ENCODE results near the gene FBXW8. TPM values are rescaled to one million over a fixed set of nuclear protein-coding genes. Genes with fewer than 3 reads are reported as not detected.
A peak's percentile ranks its signal among the peaks of the same experiment; 100 is the strongest.

The FBXW8 gene
- total RNA-seq, 1 experiment from 2014 or later = 15.3 TPM

DNA sequence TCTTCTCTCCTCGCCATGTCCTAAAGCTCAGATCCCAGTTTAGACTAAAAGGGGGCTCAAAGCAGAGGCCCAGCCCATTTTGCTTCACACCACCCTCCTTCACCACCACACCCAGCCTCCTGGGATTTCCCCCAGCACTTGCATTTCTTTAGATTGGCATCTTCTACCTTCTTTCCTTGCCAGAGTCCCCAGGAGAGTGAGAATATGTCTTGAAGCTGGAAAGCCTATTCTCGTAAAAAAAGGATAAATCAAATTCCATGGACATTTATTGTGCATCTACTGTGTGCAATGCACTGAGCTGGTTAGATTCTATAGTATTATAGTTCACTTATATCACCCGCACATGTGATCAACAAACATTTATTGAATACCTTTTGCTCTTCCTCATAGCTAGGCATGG lies 10.2 kb downstream of the FBXW8 start:
- H3K23ac ChIP-seq (ENCODE audit: insufficient read length, low read depth, low read length) = no peak overlapping the region
- no peaks in the 10 kb centered on the region for H3K4me1 ChIP-seq (ENCODE audit: insufficient read depth, low read length)
- no peak overlapping the region for H3K9ac ChIP-seq (ENCODE audit: extremely low read depth, insufficient read length, low read length)
- Mint-ChIP-seq H3K36me3 (ENCODE audit: insufficient read depth in 1 of 3, low read depth in 3 of 3) (peaks cover 0 to 4% (median 0%) of the 10 kb centered on the region in 3 experiments; a peak in 1 of 7 replicates), H3K4me3 (no peak overlapping the region), H3K9me3 (no peaks in the 10 kb centered on the region), H3K27ac (peak overlapping the region in 1 of 3 experiments; percentile 66; a peak in 2 of 7 replicates), H3K27me3 (ENCODE audit: low read depth) (no peaks in the 10 kb centered on the region), H3K4me1 (peaks cover 30 to 34% of the 10 kb centered on the region in 2 experiments)
- no peaks in the 10 kb centered on the region for H3K9me3 ChIP-seq (ENCODE audit: control insufficient read depth, low read depth, low read length)
- no CpG with 5 or more reads among the region's 3 CpGs for WGBS (ENCODE audit: extremely low coverage, insufficient read length, low lambda C conversion rate)
- H4K20me1 ChIP-seq (ENCODE audit: control insufficient read depth, insufficient read depth, insufficient read length) = no peaks in the 10 kb centered on the region
- H3K27ac ChIP-seq (ENCODE audit: insufficient read length, low read depth, low read length) = no peak overlapping the region
- H4K8ac ChIP-seq (replicated peaks; ENCODE audit: insufficient read length, low read depth, low read length) = no peak overlapping the region
- no peak overlapping the region for H3K56ac ChIP-seq (ENCODE audit: insufficient read length, low read depth, low read length)
- no peak overlapping the region for H3T11ph ChIP-seq (ENCODE audit: low read length)
- no peaks in the 10 kb centered on the region for H3K79me1 ChIP-seq (ENCODE audit: insufficient read depth, low read depth, low read length, poor library complexity, severe bottlenecking)
- H3K79me2 ChIP-seq (ENCODE audit: insufficient read depth, low read length) = no peaks in the 10 kb centered on the region
- H4K91ac ChIP-seq (ENCODE audit: insufficient read length, low read depth, low read length) = no peak overlapping the region
- H2AFZ ChIP-seq (ENCODE audit: low read length) = no peak overlapping the region
- no peak overlapping the region for H3K4me2 ChIP-seq (ENCODE audit: insufficient read depth, insufficient read length, low read length)
- no peak overlapping the region for H2BK5ac ChIP-seq (ENCODE audit: insufficient read length, low read length)
- no peak overlapping the region for H2AK5ac ChIP-seq (ENCODE audit: insufficient read length, low read length)
- no peak overlapping the region for H3K14ac ChIP-seq (ENCODE audit: insufficient read depth, low read length)
- H3K18ac ChIP-seq (ENCODE audit: insufficient read length, low read depth, low read length) = no peak overlapping the region
- H4K5ac ChIP-seq (ENCODE audit: insufficient read length, low read depth, low read length) = no peak overlapping the region
- TF ChIP-seq, protein P1, sequence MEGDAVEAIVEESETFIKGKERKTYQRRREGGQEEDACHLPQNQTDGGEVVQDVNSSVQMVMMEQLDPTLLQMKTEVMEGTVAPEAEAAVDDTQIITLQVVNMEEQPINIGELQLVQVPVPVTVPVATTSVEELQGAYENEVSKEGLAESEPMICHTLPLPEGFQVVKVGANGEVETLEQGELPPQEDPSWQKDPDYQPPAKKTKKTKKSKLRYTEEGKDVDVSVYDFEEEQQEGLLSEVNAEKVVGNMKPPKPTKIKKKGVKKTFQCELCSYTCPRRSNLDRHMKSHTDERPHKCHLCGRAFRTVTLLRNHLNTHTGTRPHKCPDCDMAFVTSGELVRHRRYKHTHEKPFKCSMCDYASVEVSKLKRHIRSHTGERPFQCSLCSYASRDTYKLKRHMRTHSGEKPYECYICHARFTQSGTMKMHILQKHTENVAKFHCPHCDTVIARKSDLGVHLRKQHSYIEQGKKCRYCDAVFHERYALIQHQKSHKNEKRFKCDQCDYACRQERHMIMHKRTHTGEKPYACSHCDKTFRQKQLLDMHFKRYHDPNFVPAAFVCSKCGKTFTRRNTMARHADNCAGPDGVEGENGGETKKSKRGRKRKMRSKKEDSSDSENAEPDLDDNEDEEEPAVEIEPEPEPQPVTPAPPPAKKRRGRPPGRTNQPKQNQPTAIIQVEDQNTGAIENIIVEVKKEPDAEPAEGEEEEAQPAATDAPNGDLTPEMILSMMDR (conservative IDR thresholded peaks at IDR 0.05) = no peak
- H2BK20ac ChIP-seq (ENCODE audit: low read depth, low read length, poor library complexity, severe bottlenecking) = no peak overlapping the region
- no peaks in the 10 kb centered on the region for H3K23me2 ChIP-seq (ENCODE audit: insufficient read length, low read depth, low read length, poor library complexity, severe bottlenecking)
- H3K4ac ChIP-seq (ENCODE audit: low read depth, low read length) = no peak overlapping the region
- H2BK12ac ChIP-seq (ENCODE audit: insufficient read length, low read depth, low read length) = no peak overlapping the region
- no peaks in the 10 kb centered on the region for H3K27me3 ChIP-seq (ENCODE audit: insufficient read depth, low read length)
- H2BK120ac ChIP-seq (ENCODE audit: low read depth, low read length, poor library complexity, severe bottlenecking) = no peak overlapping the region
- DNase-seq = no peak
- no peak overlapping the region for H2BK15ac ChIP-seq (ENCODE audit: low read depth, low read length)
